ENCODE data around the gene NUDT1.

GRCh38 chr7:2219136-2219535, 22.9 kb upstream of the NUDT1 start:
- TF ChIP-seq CTCF (tag by site-specific recombination; IDR thresholded peaks at IDR 0.05): no peak
- TF ChIP-seq, protein P1, sequence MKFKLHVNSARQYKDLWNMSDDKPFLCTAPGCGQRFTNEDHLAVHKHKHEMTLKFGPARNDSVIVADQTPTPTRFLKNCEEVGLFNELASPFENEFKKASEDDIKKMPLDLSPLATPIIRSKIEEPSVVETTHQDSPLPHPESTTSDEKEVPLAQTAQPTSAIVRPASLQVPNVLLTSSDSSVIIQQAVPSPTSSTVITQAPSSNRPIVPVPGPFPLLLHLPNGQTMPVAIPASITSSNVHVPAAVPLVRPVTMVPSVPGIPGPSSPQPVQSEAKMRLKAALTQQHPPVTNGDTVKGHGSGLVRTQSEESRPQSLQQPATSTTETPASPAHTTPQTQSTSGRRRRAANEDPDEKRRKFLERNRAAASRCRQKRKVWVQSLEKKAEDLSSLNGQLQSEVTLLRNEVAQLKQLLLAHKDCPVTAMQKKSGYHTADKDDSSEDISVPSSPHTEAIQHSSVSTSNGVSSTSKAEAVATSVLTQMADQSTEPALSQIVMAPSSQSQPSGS (tag by site-specific recombination; IDR thresholded peaks at IDR 0.05; ENCODE audit: low read depth): no peak
- TF ChIP-seq REST (tag by site-specific recombination; IDR thresholded peaks at IDR 0.05): no peak
- no peak for TF ChIP-seq ZNF311 (tag by site-specific recombination; IDR thresholded peaks at IDR 0.05; ENCODE audit: borderline replicate concordance)
- TF ChIP-seq PRDM10 (tag by site-specific recombination; IDR thresholded peaks at IDR 0.05): no peak
- no peak for TF ChIP-seq ZNF274 (IDR thresholded peaks at IDR 0.05; ENCODE audit: low read length)
- TF ChIP-seq ZNF274 (tag by site-specific recombination; IDR thresholded peaks at IDR 0.05; ENCODE audit: borderline replicate concordance): no peak
- TF ChIP-seq ELK4 (IDR thresholded peaks at IDR 0.05; ENCODE audit: borderline replicate concordance, low read depth, low read length): no peak
- TF ChIP-seq ZNF513 (tag by site-specific recombination; IDR thresholded peaks at IDR 0.05): no peak

Measured in HEK293 (cell line).